ENCODE results near the gene LZIC. TPM values are rescaled to one million over a fixed set of nuclear protein-coding genes. Genes with fewer than 3 reads are reported as not detected.

Gene LZIC
- total and polyA plus RNA-seq, 2 of the 13 experiments (the other 11 are each of a cell fraction or from before 2014, with no cell fraction given) = 25.2 to 71.8 TPM

DNA sequence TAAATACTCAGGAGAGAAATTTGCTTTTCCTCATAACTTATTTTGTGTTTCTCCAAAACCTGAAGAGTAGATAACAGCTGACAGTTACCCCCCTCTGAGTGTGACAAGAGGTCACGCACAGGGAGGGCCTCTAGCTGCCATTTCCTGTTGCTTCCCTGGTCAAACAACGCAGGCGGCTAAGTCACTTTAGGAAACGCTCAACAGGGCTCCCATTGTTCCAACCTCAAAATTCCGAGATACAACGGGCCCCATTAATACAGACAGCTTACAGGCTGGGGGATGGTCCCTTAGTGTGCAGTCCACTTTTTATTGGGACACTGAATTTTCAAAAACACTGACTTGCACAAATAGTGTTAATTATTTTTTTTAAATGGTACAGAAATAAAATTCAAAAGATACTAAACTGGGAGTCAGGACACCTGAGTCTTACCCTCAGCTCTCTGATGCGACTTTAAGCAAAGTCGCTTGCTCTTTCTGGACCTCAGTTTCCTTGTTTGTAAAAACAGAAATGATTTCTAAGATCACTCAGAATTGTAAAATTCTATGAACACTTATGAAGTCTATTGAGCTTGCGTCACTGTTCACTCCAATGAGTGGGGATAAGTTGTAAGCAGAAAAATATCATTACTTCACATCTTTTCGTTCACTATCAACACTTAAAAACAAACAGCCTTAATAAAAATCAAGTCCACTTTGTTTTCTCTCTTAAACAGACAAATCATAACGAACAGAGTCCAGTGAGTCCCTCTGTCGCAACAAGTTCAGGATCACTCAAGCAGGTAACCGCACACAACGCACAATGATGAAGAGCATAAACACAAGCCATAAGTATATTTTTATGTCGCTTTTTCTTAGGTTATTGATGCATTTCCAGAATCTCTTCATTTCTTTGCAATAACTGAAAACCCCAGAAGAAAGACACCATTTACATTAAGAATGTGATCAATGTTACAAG is 13.5 kb downstream of the LZIC start (continued):
- TF ChIP-seq ARNTL (CRISPR knock-in tag; IDR thresholded peaks at IDR 0.05) (peak; percentile 76; the same call in 1 of the 2 replicates), RCOR2 (CRISPR knock-in tag; IDR thresholded peaks at IDR 0.05) (peak; percentile 61; the same call in 1 of the 2 replicates), ZNF205 (CRISPR knock-in tag; IDR thresholded peaks at IDR 0.05) (0 out of 2 replicates have a peak, but pooled peaks have one; percentile 60), ZFP62 (CRISPR knock-in tag; IDR thresholded peaks at IDR 0.05) (no peak), SOX5 (CRISPR knock-in tag; IDR thresholded peaks at IDR 0.05; ENCODE audit: borderline replicate concordance) (peak; percentile 94), ZNF543 (CRISPR knock-in tag; IDR thresholded peaks at IDR 0.05) (peak; percentile 38; the same call in 1 of the 2 replicates), ELF1 (CRISPR knock-in tag; IDR thresholded peaks at IDR 0.05) (peak; percentile 79), MYNN (CRISPR knock-in tag; IDR thresholded peaks at IDR 0.05; ENCODE audit: low read depth) (no peak), PRPF4 (IDR thresholded peaks at IDR 0.05; ENCODE audit: low read depth, low read length, poor library complexity, severe bottlenecking) (peak; percentile 41), CBX5 (CRISPR knock-in tag; IDR thresholded peaks at IDR 0.05; ENCODE audit: borderline replicate concordance) (no peak; the same call in 1 of the 2 replicates), CEBPG (CRISPR knock-in tag; IDR thresholded peaks at IDR 0.05) (peak; percentile 88), ZNF775 (CRISPR knock-in tag; IDR thresholded peaks at IDR 0.05; ENCODE audit: borderline replicate concordance) (0 out of 2 replicates have a peak, but pooled peaks have one; percentile 50), FOXK2 (IDR thresholded peaks at IDR 0.05) (no peak), ZNF367 (CRISPR knock-in tag; IDR thresholded peaks at IDR 0.05; ENCODE audit: borderline replicate concordance) (no peak)
- TF ChIP-seq, protein P1, sequence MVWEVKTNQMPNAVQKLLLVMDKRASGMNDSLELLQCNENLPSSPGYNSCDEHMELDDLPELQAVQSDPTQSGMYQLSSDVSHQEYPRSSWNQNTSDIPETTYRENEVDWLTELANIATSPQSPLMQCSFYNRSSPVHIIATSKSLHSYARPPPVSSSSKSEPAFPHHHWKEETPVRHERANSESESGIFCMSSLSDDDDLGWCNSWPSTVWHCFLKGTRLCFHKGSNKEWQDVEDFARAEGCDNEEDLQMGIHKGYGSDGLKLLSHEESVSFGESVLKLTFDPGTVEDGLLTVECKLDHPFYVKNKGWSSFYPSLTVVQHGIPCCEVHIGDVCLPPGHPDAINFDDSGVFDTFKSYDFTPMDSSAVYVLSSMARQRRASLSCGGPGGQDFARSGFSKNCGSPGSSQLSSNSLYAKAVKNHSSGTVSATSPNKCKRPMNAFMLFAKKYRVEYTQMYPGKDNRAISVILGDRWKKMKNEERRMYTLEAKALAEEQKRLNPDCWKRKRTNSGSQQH (CRISPR knock-in tag; IDR thresholded peaks at IDR 0.05; ENCODE audit: low read depth) = no peak; the same call in 1 of the 2 replicates
- TF ChIP-seq, protein P2, sequence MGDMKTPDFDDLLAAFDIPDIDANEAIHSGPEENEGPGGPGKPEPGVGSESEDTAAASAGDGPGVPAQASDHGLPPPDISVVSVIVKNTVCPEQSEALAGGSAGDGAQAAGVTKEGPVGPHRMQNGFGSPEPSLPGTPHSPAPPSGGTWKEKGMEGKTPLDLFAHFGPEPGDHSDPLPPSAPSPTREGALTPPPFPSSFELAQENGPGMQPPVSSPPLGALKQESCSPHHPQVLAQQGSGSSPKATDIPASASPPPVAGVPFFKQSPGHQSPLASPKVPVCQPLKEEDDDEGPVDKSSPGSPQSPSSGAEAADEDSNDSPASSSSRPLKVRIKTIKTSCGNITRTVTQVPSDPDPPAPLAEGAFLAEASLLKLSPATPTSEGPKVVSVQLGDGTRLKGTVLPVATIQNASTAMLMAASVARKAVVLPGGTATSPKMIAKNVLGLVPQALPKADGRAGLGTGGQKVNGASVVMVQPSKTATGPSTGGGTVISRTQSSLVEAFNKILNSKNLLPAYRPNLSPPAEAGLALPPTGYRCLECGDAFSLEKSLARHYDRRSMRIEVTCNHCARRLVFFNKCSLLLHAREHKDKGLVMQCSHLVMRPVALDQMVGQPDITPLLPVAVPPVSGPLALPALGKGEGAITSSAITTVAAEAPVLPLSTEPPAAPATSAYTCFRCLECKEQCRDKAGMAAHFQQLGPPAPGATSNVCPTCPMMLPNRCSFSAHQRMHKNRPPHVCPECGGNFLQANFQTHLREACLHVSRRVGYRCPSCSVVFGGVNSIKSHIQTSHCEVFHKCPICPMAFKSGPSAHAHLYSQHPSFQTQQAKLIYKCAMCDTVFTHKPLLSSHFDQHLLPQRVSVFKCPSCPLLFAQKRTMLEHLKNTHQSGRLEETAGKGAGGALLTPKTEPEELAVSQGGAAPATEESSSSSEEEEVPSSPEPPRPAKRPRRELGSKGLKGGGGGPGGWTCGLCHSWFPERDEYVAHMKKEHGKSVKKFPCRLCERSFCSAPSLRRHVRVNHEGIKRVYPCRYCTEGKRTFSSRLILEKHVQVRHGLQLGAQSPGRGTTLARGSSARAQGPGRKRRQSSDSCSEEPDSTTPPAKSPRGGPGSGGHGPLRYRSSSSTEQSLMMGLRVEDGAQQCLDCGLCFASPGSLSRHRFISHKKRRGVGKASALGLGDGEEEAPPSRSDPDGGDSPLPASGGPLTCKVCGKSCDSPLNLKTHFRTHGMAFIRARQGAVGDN (CRISPR knock-in tag; IDR thresholded peaks at IDR 0.05) = no peak
- TF ChIP-seq, protein P3, sequence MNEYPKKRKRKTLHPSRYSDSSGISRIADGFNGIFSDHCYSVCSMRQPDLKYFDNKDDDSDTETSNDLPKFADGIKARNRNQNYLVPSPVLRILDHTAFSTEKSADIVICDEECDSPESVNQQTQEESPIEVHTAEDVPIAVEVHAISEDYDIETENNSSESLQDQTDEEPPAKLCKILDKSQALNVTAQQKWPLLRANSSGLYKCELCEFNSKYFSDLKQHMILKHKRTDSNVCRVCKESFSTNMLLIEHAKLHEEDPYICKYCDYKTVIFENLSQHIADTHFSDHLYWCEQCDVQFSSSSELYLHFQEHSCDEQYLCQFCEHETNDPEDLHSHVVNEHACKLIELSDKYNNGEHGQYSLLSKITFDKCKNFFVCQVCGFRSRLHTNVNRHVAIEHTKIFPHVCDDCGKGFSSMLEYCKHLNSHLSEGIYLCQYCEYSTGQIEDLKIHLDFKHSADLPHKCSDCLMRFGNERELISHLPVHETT (CRISPR knock-in tag; conservative IDR thresholded peaks at IDR 0.05) = no peak
- TF ChIP-seq, protein P4, sequence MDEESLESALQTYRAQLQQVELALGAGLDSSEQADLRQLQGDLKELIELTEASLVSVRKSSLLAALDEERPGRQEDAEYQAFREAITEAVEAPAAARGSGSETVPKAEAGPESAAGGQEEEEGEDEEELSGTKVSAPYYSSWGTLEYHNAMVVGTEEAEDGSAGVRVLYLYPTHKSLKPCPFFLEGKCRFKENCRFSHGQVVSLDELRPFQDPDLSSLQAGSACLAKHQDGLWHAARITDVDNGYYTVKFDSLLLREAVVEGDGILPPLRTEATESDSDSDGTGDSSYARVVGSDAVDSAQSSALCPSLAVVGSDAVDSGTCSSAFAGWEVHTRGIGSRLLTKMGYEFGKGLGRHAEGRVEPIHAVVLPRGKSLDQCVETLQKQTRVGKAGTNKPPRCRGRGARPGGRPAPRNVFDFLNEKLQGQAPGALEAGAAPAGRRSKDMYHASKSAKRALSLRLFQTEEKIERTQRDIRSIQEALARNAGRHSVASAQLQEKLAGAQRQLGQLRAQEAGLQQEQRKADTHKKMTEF (CRISPR knock-in tag; IDR thresholded peaks at IDR 0.05) = peak; percentile 71
